Measurements from ENCODE around the gene SLC26A1. TPM values are rescaled to one million over a fixed set of nuclear protein-coding genes. Genes with fewer than 3 reads are reported as not detected.

Gene SLC26A1
- total RNA-seq, 1 donor from 2014 or later = not detected

DNA sequence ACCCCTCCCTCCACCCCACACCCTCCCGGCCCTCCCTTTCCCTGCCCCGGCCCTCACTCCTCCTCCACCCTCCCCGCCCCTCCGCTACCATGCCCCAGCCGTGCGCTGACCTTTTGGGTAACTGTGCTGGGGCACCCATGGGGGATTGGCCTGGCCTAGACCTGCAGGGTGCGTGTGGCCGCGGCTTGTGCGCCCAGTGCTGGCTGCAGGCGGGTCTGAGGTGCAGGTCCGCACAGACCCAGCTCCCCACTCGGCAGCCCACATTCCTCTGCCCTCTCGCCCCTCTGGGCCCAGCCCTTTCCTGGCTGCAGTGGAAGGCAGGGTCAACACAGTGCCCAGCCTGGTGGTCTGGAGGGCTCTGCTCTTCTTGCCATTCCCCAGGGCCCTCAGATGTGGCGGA is 42.9 kb upstream of the SLC26A1 start:
- ChIA-PET CTCF (no interaction called here), POLR2A (no interaction called here)
- DNase-seq (no peak), ATAC-seq (ENCODE audit: low read depth) (no peak)
- Mint-ChIP-seq H3K9me3 (no peaks in the 10 kb centered on the region), H3K4me3 (no peak overlapping the region), H3K36me3 (ENCODE audit: low read depth) (no peaks in the 10 kb centered on the region), H3K27me3 (no peaks in the 10 kb centered on the region), H3K4me1 (no peaks in the 10 kb centered on the region), H3K27ac (no peak overlapping the region)
- intact Hi-C loops (cut with micrococcal nuclease) = no loop called here
- TF ChIP-seq, protein P1, sequence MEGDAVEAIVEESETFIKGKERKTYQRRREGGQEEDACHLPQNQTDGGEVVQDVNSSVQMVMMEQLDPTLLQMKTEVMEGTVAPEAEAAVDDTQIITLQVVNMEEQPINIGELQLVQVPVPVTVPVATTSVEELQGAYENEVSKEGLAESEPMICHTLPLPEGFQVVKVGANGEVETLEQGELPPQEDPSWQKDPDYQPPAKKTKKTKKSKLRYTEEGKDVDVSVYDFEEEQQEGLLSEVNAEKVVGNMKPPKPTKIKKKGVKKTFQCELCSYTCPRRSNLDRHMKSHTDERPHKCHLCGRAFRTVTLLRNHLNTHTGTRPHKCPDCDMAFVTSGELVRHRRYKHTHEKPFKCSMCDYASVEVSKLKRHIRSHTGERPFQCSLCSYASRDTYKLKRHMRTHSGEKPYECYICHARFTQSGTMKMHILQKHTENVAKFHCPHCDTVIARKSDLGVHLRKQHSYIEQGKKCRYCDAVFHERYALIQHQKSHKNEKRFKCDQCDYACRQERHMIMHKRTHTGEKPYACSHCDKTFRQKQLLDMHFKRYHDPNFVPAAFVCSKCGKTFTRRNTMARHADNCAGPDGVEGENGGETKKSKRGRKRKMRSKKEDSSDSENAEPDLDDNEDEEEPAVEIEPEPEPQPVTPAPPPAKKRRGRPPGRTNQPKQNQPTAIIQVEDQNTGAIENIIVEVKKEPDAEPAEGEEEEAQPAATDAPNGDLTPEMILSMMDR (IDR thresholded peaks at IDR 0.05) = no peak

DNA sequence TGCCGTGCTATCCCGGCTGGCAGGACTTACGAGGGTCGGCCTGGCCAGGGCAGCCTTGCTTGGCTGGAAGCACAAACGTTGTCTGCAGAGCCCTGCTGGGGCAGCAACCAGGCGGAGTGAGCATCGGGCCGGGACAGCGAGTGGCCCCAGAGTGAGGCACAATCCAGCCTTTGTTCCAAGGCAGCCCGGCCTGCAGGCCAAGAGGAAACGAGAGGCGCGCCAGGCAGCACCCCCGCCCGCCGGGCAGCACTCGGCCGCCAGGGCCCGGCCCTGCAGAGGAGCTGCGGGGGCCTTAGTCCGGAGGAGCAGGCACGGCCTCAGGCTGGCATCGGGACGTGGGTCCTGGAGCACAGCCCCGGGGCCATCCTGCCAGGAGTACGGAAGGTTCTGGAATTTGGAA is 42.3 kb upstream of the SLC26A1 start:
- DNase-seq (no peak), ATAC-seq (ENCODE audit: low read depth) (no peak)
- H3K27me3 Mint-ChIP-seq = no peaks in the 10 kb centered on the region
- POLR2A ChIA-PET = no interaction called here
- no peaks in the 10 kb centered on the region for H3K36me3 Mint-ChIP-seq (ENCODE audit: low read depth)
- no peaks in the 10 kb centered on the region for H3K4me1 Mint-ChIP-seq
- H3K4me3 Mint-ChIP-seq = no peak overlapping the region
- no peak overlapping the region for H3K27ac Mint-ChIP-seq
- CTCF ChIA-PET = no interaction called here
- TF ChIP-seq, protein P1 (IDR thresholded peaks at IDR 0.05) = no peak
- H3K9me3 Mint-ChIP-seq = no peaks in the 10 kb centered on the region
- intact Hi-C loops (cut with micrococcal nuclease) = no loop called here

DNA sequence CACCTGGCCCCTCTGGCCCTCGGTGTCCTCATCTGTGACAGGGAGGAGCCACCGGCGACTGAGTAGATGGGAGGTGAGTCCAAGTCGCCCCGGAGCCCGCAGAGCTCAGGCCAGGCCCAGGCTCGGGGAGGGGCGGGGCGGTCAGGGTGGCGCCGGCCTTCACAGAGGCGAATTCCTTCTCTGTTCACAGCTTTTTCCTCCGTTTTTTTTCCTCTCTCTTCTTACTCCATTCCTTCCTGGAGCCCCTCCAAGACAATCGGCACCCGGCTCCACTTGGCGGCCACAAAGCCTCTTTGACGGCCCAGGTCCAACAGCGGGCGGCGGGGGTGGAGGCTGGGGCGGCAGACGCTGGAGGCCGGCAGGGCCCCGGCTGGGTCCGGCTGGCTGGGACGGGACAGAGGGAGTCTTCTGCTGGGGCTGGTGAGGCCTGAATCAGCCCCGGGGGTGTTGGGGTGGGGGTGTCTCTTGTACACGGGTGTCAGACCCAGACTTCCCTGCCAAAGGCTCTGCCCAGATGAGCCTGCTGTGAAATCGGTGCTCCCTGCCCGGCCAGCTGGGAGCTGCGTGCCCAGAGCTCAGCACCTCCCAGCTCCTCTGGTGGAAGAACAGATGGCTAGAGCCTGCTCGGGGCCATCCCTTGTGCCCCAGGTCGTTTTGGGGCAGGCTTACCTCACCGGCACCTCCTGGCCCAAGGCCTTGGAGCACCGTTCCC is 40.8 kb upstream of the SLC26A1 start:
- Mint-ChIP-seq H3K4me3 (no peak overlapping the region), H3K9me3 (no peaks in the 10 kb centered on the region), H3K36me3 (ENCODE audit: low read depth) (no peaks in the 10 kb centered on the region), H3K27me3 (no peaks in the 10 kb centered on the region), H3K27ac (no peak overlapping the region), H3K4me1 (no peaks in the 10 kb centered on the region)
- intact Hi-C loops (cut with micrococcal nuclease) = no loop called here
- no peak for DNase-seq
- ChIA-PET POLR2A (no interaction called here), CTCF (no interaction called here)
- ATAC-seq (ENCODE audit: low read depth) = no peak
- TF ChIP-seq, protein P1 (IDR thresholded peaks at IDR 0.05) = no peak

DNA sequence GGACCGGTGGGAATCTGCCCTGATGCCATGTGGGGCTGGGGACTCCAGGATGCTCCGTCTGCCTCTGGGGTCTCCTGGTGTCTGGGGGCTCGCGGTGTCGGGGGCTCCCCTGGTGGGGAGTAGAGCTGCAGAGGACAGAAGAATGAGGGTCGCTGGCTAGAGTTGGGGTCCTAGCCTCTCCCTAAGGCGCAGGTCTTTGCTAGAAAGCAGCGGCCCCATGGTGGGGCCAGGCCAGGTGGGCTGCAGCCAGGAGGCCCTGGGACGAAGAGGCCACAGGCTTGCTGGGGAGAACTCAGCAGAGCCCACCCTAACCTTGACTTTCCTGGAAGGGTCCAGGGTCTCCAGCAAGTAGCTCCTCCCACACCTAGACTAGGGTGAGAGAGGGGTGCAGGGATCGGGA is 39.7 kb upstream of the SLC26A1 start:
- POLR2A ChIA-PET = no interaction called here
- Mint-ChIP-seq H3K27ac (no peak overlapping the region), H3K4me3 (no peak overlapping the region), H3K4me1 (no peaks in the 10 kb centered on the region), H3K27me3 (no peaks in the 10 kb centered on the region), H3K36me3 (ENCODE audit: low read depth) (no peaks in the 10 kb centered on the region), H3K9me3 (no peaks in the 10 kb centered on the region)
- TF ChIP-seq, protein P1 (IDR thresholded peaks at IDR 0.05) = no peak
- DNase-seq (no peak), ATAC-seq (ENCODE audit: low read depth) (no peak)
- CTCF ChIA-PET = no interaction called here
- intact Hi-C loops (cut with micrococcal nuclease) = no loop called here

DNA sequence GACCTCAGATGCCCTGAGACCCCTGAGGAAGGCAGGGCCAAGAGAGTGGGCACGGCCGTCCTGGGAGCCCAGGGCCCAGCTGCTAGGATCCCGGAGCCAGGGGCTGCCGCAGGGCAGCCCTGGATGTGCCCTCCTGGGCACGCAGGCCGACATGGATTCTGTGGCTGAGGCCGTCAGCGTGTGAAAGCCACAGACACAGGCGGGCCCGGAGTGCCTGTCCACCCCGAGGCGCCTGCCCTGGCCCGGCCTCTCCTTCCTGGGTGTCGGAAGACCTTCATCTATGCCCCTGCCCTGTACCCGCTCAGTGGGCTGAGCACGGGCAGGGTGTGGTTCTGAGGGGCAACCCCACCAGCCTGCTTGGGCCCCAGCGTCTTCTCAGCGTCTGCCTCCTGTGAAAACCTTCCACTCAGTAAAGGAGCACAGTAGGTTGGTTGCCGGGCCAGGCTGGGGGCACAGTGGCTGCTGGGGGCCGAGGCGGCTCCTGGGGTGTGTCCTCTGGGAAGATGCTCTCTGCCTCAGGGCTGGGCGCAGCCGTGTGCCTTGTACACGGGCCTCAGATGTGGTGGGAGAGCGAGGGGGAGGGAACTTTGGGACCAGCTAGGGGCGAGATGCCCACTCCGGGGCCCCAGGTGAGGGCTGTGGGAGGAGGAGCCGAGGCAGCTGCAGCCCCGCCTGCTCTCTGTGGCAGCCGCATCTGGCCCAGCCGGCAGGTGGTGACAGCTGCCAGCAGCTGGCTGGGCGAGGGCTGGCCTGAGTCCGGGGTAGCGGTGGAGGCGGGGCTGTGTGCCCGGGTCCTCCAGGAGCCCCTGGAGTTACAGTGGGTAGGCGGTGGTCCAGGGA is 39.0 kb upstream of the SLC26A1 start:
- no peak overlapping the region for H3K4me3 Mint-ChIP-seq
- CTCF ChIA-PET = no interaction called here
- TF ChIP-seq, protein P1 (IDR thresholded peaks at IDR 0.05) = no peak
- no peak overlapping the region for H3K27ac Mint-ChIP-seq
- DNase-seq (no peak), ATAC-seq (ENCODE audit: low read depth) (peak; percentile 63)
- no peaks in the 10 kb centered on the region for H3K27me3 Mint-ChIP-seq
- intact Hi-C loops (cut with micrococcal nuclease) = no loop called here
- no peaks in the 10 kb centered on the region for H3K9me3 Mint-ChIP-seq
- POLR2A ChIA-PET = no interaction called here
- no peaks in the 10 kb centered on the region for H3K4me1 Mint-ChIP-seq
- no peaks in the 10 kb centered on the region for H3K36me3 Mint-ChIP-seq (ENCODE audit: low read depth)
